Measurements from ENCODE around the gene KRTAP4-3.

DNA sequence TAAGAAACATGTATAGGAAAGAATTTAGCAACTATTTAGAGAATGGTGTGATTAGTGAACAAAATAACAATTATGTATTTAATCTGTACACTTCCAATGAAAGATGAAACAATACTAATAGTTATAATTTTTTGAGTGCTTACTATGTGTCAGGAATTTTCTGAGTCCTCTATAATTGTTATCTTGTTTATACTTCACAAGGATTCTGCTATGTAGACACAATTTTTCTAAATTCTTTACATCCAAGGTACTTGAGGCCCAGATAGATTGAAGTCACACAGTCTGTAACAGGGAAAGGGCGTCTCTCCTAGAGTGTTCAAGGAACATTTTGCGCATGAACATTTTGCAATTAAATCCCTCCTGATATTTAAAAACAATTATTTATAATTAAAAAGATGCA lies 43.0 kb downstream of the KRTAP4-3 start:
- TF ChIP-seq EZH2 (IDR thresholded peaks at IDR 0.05; ENCODE audit: borderline replicate concordance, low read length): no peak
- TF ChIP-seq, protein P1, sequence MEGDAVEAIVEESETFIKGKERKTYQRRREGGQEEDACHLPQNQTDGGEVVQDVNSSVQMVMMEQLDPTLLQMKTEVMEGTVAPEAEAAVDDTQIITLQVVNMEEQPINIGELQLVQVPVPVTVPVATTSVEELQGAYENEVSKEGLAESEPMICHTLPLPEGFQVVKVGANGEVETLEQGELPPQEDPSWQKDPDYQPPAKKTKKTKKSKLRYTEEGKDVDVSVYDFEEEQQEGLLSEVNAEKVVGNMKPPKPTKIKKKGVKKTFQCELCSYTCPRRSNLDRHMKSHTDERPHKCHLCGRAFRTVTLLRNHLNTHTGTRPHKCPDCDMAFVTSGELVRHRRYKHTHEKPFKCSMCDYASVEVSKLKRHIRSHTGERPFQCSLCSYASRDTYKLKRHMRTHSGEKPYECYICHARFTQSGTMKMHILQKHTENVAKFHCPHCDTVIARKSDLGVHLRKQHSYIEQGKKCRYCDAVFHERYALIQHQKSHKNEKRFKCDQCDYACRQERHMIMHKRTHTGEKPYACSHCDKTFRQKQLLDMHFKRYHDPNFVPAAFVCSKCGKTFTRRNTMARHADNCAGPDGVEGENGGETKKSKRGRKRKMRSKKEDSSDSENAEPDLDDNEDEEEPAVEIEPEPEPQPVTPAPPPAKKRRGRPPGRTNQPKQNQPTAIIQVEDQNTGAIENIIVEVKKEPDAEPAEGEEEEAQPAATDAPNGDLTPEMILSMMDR (IDR thresholded peaks at IDR 0.05; ENCODE audit: low read length): no peak

Data from OCI-LY1 (cell line).